Measurements from ENCODE around the gene PLIN4. TPM values are rescaled to one million over a fixed set of nuclear protein-coding genes. Genes with fewer than 3 reads are reported as not detected.

The PLIN4 gene
- total RNA-seq, 1 experiment from 2014 or later, result 2.3 TPM

DNA sequence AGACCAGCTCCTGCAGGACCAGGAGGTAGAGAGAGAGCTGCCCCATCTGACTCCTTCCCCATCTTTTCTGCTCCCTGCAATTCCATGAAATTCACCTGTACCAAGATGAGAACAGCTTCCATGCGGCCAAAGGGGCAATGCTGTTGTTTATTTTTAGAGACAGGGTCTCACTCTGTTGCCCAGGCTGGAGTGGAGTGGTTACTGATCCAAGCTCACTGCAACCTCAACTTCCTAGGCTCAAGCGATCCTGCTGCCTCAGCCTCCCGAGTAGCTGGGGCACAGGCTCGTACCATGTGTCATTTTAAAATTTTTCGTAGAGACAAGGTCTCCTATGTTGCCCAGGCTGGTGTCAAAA lies 3.6 kb upstream of the PLIN4 start:
- Histone ChIP-seq H3K4me1 (ENCODE audit: control insufficient read depth in 1 of 2, insufficient read depth in 2 of 2, low read length in 2 of 2) (peaks cover 0 to 7% of the 10 kb centered on the region in 2 experiments; a peak in 1 of 4 replicates), H3K27ac (ENCODE audit: low read depth, low read length) (no peak overlapping the region), H3K9me3 (ENCODE audit: control insufficient read depth in 1 of 2, insufficient read depth in 1 of 2, low read depth in 1 of 2, low read length in 2 of 2) (no peaks in the 10 kb centered on the region), H2AFZ (ENCODE audit: low read depth, low read length, poor library complexity, severe bottlenecking) (no peak overlapping the region), H3K4me2 (ENCODE audit: low read length) (no peak overlapping the region), H3K9me2 (ENCODE audit: insufficient read depth) (no peaks in the 10 kb centered on the region), H3K79me2 (ENCODE audit: insufficient read depth, low read length) (no peaks in the 10 kb centered on the region), H3K4me3 (replicated peaks in 1 of 2; ENCODE audit: low read depth in 1 of 2, low read length in 2 of 2) (no peak overlapping the region), H4K20me1 (ENCODE audit: insufficient read depth) (no peaks in the 10 kb centered on the region), H3K27me3 (ENCODE audit: insufficient read depth, low read length) (no peaks in the 10 kb centered on the region), H3K36me3 (ENCODE audit: control insufficient read depth in 1 of 2, insufficient read depth in 2 of 2, low read length in 2 of 2) (no peaks in the 10 kb centered on the region), H3K9ac (ENCODE audit: low read length) (no peak overlapping the region)
- no peak for TF ChIP-seq RAD21 (IDR thresholded peaks at IDR 0.05; ENCODE audit: low read depth)
- TF ChIP-seq SIN3A (IDR thresholded peaks at IDR 0.05; ENCODE audit: low read depth), result no peak
- TF ChIP-seq, protein P1, sequence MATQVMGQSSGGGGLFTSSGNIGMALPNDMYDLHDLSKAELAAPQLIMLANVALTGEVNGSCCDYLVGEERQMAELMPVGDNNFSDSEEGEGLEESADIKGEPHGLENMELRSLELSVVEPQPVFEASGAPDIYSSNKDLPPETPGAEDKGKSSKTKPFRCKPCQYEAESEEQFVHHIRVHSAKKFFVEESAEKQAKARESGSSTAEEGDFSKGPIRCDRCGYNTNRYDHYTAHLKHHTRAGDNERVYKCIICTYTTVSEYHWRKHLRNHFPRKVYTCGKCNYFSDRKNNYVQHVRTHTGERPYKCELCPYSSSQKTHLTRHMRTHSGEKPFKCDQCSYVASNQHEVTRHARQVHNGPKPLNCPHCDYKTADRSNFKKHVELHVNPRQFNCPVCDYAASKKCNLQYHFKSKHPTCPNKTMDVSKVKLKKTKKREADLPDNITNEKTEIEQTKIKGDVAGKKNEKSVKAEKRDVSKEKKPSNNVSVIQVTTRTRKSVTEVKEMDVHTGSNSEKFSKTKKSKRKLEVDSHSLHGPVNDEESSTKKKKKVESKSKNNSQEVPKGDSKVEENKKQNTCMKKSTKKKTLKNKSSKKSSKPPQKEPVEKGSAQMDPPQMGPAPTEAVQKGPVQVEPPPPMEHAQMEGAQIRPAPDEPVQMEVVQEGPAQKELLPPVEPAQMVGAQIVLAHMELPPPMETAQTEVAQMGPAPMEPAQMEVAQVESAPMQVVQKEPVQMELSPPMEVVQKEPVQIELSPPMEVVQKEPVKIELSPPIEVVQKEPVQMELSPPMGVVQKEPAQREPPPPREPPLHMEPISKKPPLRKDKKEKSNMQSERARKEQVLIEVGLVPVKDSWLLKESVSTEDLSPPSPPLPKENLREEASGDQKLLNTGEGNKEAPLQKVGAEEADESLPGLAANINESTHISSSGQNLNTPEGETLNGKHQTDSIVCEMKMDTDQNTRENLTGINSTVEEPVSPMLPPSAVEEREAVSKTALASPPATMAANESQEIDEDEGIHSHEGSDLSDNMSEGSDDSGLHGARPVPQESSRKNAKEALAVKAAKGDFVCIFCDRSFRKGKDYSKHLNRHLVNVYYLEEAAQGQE (IDR thresholded peaks at IDR 0.05; ENCODE audit: low read depth), result no peak
- TF ChIP-seq, protein P2, sequence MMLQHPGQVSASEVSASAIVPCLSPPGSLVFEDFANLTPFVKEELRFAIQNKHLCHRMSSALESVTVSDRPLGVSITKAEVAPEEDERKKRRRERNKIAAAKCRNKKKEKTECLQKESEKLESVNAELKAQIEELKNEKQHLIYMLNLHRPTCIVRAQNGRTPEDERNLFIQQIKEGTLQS (IDR thresholded peaks at IDR 0.05), result no peak
- no peak for TF ChIP-seq POLR2A (IDR thresholded peaks at IDR 0.05; ENCODE audit: borderline replicate concordance, extremely low read depth, insufficient read depth, insufficient read length)
- no peak for TF ChIP-seq TCF7L2 (IDR thresholded peaks at IDR 0.05; ENCODE audit: borderline replicate concordance, extremely low read depth, insufficient read depth, insufficient read length)
- TF ChIP-seq YY1 (IDR thresholded peaks at IDR 0.05; ENCODE audit: extremely low read depth, insufficient replicate concordance, low read depth, low read length), result no peak
- no peak for TF ChIP-seq EZH2 (IDR thresholded peaks at IDR 0.05)
- TF ChIP-seq, protein P3, sequence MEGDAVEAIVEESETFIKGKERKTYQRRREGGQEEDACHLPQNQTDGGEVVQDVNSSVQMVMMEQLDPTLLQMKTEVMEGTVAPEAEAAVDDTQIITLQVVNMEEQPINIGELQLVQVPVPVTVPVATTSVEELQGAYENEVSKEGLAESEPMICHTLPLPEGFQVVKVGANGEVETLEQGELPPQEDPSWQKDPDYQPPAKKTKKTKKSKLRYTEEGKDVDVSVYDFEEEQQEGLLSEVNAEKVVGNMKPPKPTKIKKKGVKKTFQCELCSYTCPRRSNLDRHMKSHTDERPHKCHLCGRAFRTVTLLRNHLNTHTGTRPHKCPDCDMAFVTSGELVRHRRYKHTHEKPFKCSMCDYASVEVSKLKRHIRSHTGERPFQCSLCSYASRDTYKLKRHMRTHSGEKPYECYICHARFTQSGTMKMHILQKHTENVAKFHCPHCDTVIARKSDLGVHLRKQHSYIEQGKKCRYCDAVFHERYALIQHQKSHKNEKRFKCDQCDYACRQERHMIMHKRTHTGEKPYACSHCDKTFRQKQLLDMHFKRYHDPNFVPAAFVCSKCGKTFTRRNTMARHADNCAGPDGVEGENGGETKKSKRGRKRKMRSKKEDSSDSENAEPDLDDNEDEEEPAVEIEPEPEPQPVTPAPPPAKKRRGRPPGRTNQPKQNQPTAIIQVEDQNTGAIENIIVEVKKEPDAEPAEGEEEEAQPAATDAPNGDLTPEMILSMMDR (IDR thresholded peaks at IDR 0.05 in 2 of 3, conservative IDR thresholded peaks at IDR 0.05 in 1 of 3; ENCODE audit: borderline replicate concordance in 1 of 3, insufficient read depth in 1 of 3, low read depth in 2 of 3, low read length in 2 of 3), result no peak
- no peak for TF ChIP-seq SRF (IDR thresholded peaks at IDR 0.05; ENCODE audit: low read depth)
- no peak for TF ChIP-seq POLR2AphosphoS5 (IDR thresholded peaks at IDR 0.05; ENCODE audit: low read depth, low read length)
- TF ChIP-seq, protein P4, sequence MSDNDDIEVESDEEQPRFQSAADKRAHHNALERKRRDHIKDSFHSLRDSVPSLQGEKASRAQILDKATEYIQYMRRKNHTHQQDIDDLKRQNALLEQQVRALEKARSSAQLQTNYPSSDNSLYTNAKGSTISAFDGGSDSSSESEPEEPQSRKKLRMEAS (IDR thresholded peaks at IDR 0.05), result no peak
- TF ChIP-seq EZH2phosphoT487 (IDR thresholded peaks at IDR 0.05; ENCODE audit: borderline replicate concordance), result no peak
- TF ChIP-seq FOSL1 (IDR thresholded peaks at IDR 0.05; ENCODE audit: low read depth), result no peak
- no peak for TF ChIP-seq SP1 (IDR thresholded peaks at IDR 0.05; ENCODE audit: low read depth)
- TF ChIP-seq, protein P5, sequence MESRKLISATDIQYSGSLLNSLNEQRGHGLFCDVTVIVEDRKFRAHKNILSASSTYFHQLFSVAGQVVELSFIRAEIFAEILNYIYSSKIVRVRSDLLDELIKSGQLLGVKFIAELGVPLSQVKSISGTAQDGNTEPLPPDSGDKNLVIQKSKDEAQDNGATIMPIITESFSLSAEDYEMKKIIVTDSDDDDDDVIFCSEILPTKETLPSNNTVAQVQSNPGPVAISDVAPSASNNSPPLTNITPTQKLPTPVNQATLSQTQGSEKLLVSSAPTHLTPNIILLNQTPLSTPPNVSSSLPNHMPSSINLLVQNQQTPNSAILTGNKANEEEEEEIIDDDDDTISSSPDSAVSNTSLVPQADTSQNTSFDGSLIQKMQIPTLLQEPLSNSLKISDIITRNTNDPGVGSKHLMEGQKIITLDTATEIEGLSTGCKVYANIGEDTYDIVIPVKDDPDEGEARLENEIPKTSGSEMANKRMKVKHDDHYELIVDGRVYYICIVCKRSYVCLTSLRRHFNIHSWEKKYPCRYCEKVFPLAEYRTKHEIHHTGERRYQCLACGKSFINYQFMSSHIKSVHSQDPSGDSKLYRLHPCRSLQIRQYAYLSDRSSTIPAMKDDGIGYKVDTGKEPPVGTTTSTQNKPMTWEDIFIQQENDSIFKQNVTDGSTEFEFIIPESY (IDR thresholded peaks at IDR 0.05; ENCODE audit: extremely low read depth, insufficient replicate concordance, low read length), result no peak
- no TSS peak for BruUV-seq (replicated peaks)
- intact Hi-C loops (cut with micrococcal nuclease), result loop anchor here (2.0 to 10.0 kb wide), 2 partner anchors 115 to 257 kb away; no protein-coding TSS in a partner anchor
- CTCF ChIA-PET, result interaction anchor here (1.0 to 4.9 kb wide), 3 partner anchors 13 to 255 kb away, joined by 4 to 76 read pairs (median 5); partner anchors contain the start of gene PLIN5
- POLR2A ChIA-PET, result no interaction called here
- no peak for DNase-seq (ENCODE audit: low read depth, low spot score)
- ATAC-seq, result no peak
- RAD21 ChIA-PET (ENCODE audit: low non-redundant PET in 1 of 2, low total read pairs in 2 of 2, uncharacterized antibody in 2 of 2, unreplicated experiment in 2 of 2), result no interaction called here
